NK-92 (cell line): ENCODE measurements around the gene ACSL4.

Experiments used
- DNase-seq: peaks from one replicate; lab custom pipeline; 2025; ENCODE audit not compliant: unreplicated experiment; lab: John Stamatoyannopoulos, UW

ACSL4 gene

GRCh38 chrX:109619771-109620170, 113.3 kb downstream of the ACSL4 start:
- no peak for DNase-seq

- no peak for DNase-seq
Measured at GRCh38 chrX:109614951-109615350, 118.1 kb downstream of the ACSL4 start.

GRCh38 chrX:109601486-109601885, 131.6 kb downstream of the ACSL4 start:
- DNase-seq: no peak

- no peak for DNase-seq
Measured at GRCh38 chrX:109600237-109600651, 132.8 kb downstream of the ACSL4 start.

DNA sequence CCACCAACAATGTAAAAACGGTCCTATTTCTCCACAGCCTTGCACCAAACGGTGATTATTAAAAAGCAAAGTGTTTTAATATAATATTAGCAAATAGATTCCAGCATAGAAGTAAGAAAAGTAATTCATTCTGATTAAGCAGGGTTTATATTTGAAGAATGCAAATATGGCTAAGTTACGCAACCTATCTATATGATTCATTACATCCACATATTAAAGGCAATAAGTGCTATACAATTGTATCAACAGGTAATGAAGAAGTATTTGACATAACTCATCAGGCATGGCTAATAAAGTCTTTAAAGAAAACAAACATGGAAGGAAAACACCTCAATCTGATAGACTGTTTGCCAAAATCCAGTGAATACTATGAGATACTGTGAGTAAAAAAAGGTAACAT, 137.0 kb downstream of the ACSL4 start:
- DNase-seq: no peak
